GM23338 (cell line): Measurements from ENCODE around the gene CCDC170. TPM values are rescaled to one million over a fixed set of nuclear protein-coding genes. Genes with fewer than 3 reads are reported as not detected.

Experiments
- ATAC-seq: fragments of 200-7000 bp; cut with Tn5 transposase; 3 replicates; pipeline ENCODE4 v1.9.1; 2020
- DNase-seq: peaks from one replicate; pipeline ENCODE4 v3.0.0-alpha.2; 2015; ENCODE audit warnings: low spot score
- H2AFZ ChIP-seq: fragments of 200-600 bp; sonication (generic); 2 replicates; pipeline ENCODE4 v1.8.0; 2016; ENCODE audit warnings: antibody characterized with exemption, mild to moderate bottlenecking, moderate library complexity
- H3F3A ChIP-seq: fragments of 200-600 bp; sonication (generic); replicated peaks from 2 replicates; pipeline ENCODE4 v1.8.0; 2017; ENCODE audit warnings: antibody characterized with exemption, mixed run types, low read depth
- H3K27ac ChIP-seq: fragments of 200-600 bp; sonication (generic); 2 replicates; pipeline ENCODE4 v1.6.1; 2016; ENCODE audit warnings: low read depth
- H3K27me3 ChIP-seq: fragments of 200-600 bp; sonication (generic); 2 replicates; pipeline ENCODE4 v1.8.0; 2016; ENCODE audit warnings: mild to moderate bottlenecking, mixed run types, moderate library complexity; ENCODE audit not compliant: insufficient read depth
- H3K36me3 ChIP-seq: fragments of 200-600 bp; sonication (generic); 2 replicates; pipeline ENCODE4 v1.8.0; 2016; ENCODE audit warnings: mild to moderate bottlenecking; ENCODE audit not compliant: insufficient read depth
- H3K4me1 ChIP-seq: fragments of 200-600 bp; sonication (generic); 2 replicates; pipeline ENCODE4 v1.8.0; 2016; ENCODE audit warnings: mild to moderate bottlenecking, moderate library complexity; ENCODE audit not compliant: insufficient read depth
- H3K4me2 ChIP-seq: fragments of 200-600 bp; sonication (generic); 2 replicates; pipeline ENCODE4 v1.7.1; 2017; ENCODE audit warnings: mixed run types
- H3K4me3 ChIP-seq: fragments of 200-600 bp; sonication (generic); 2 replicates; pipeline ENCODE4 v1.6.1; 2016; ENCODE audit warnings: mixed run types
- H3K79me2 ChIP-seq: fragments of 200-600 bp; sonication (generic); replicated peaks from 2 replicates; pipeline ENCODE4 v1.8.0; 2017; ENCODE audit warnings: mild to moderate bottlenecking; ENCODE audit not compliant: insufficient read depth
- H3K9me2 ChIP-seq: fragments of 200-600 bp; sonication (generic); 2 replicates; pipeline ENCODE4 v1.8.0; 2017; ENCODE audit not compliant: insufficient read depth
- H4K20me1 ChIP-seq: fragments of 200-600 bp; sonication (generic); replicated peaks from 2 replicates; pipeline ENCODE4 v1.8.0; 2017; ENCODE audit warnings: mild to moderate bottlenecking; ENCODE audit not compliant: insufficient read depth
- H3K27ac Mint-ChIP-seq: 2 replicates; pipeline ENCODE4 v1.8.0; 2020; ENCODE audit warnings: inconsistent platforms, mild to moderate bottlenecking, moderate library complexity, mixed read lengths
- H3K27me3 Mint-ChIP-seq: 3 replicates; pipeline ENCODE4 v1.8.0; 2022; ENCODE audit warnings: low read depth, mild to moderate bottlenecking, moderate library complexity, mixed read lengths, inconsistent platforms; ENCODE audit not compliant: insufficient read depth, poor library complexity
- H3K36me3 Mint-ChIP-seq: 3 replicates; pipeline ENCODE4 v1.8.0; 2021; ENCODE audit warnings: low read depth, mild to moderate bottlenecking, inconsistent platforms, moderate library complexity, mixed read lengths
- H3K4me1 Mint-ChIP-seq: 3 replicates; pipeline ENCODE4 v1.8.0; 2020; ENCODE audit warnings: mild to moderate bottlenecking, inconsistent platforms, mixed read lengths
- H3K4me3 Mint-ChIP-seq: 3 replicates; pipeline ENCODE4 v1.8.0; 2021; ENCODE audit warnings: moderate library complexity, mild to moderate bottlenecking, inconsistent platforms, mixed read lengths
- H3K9me3 Mint-ChIP-seq: 3 replicates; pipeline ENCODE4 v1.8.0; 2020; ENCODE audit warnings: moderate library complexity, mild to moderate bottlenecking, inconsistent platforms, mixed read lengths
- ETS1 ChIP-seq: IDR thresholded peaks from 2 replicates; pipeline ENCODE4 v1.6.1; 2016; ENCODE audit warnings: antibody characterized with exemption
- EZH2 ChIP-seq: fragments of 200-600 bp; sonication (generic); IDR thresholded peaks from one replicate; pipeline ENCODE4 v1.8.0; 2017; ENCODE audit warnings: antibody characterized with exemption, mild to moderate bottlenecking, low read depth; ENCODE audit not compliant: unreplicated experiment
- NANOG ChIP-seq: IDR thresholded peaks from 2 replicates; pipeline ENCODE4 v1.6.1; 2016; ENCODE audit warnings: antibody characterized with exemption, borderline replicate concordance
- POLR2AphosphoS5 ChIP-seq: IDR thresholded peaks from 2 replicates; pipeline ENCODE4 v1.6.1; 2016; ENCODE audit warnings: antibody characterized with exemption, low read depth
- STAT1 ChIP-seq: IDR thresholded peaks from one replicate; pipeline ENCODE4 v1.6.1; 2016; ENCODE audit warnings: antibody characterized with exemption; ENCODE audit not compliant: unreplicated experiment
- ZNF114 ChIP-seq: fragments of 250-450 bp; sonication (Bioruptor Pico); IDR thresholded peaks from 2 replicates; pipeline ENCODE4 v1.5.0; 2020; ENCODE audit warnings: mild to moderate bottlenecking, moderate library complexity
- ZNF331 ChIP-seq: fragments of 250-450 bp; sonication (Bioruptor Pico); IDR thresholded peaks from 2 replicates; pipeline ENCODE4 v1.5.0; 2020; ENCODE audit warnings: low read depth, mild to moderate bottlenecking, moderate library complexity
- ZNF462 ChIP-seq: fragments of 250-450 bp; sonication (Bioruptor Pico); IDR thresholded peaks from 2 replicates; pipeline ENCODE4 v1.5.0; 2020; ENCODE audit warnings: mild to moderate bottlenecking, moderate library complexity
- polyA plus RNA-seq: library from polyadenylated mRNA; unstranded; fragments of >200 nt; fragmentation: Nextera tagmentation; extraction: Ambion mirVana; gene quantifications from 2 replicates; pipeline ENCODE4 v1.2.1, GENCODE V29; 2016
- total RNA-seq: library from RNA; depleted of rRNA; stranded (reverse); fragments of >200 nt; shearing (Covaris generic); gene quantifications from 2 replicates; pipeline ENCODE4 v1.2.3, GENCODE V29; 2014
- TF ChIP-seq, protein P1 (sequence below): IDR thresholded peaks from one replicate; pipeline ENCODE4 v1.6.1; 2018; ENCODE audit warnings: antibody characterized with exemption; ENCODE audit not compliant: unreplicated experiment

The CCDC170 gene
- total and polyA plus RNA-seq, 2 experiments from 2014 or later = 0.18 TPM; not detected in 1

- Histone ChIP-seq H3K9me2 (no peaks in the 10 kb centered on the region), H3K4me2 (no peak overlapping the region), H3K4me1 (no peaks in the 10 kb centered on the region), H4K20me1 (no peaks in the 10 kb centered on the region), H3K27ac (no peak overlapping the region), H3K4me3 (no peak overlapping the region), H3K27me3 (no peaks in the 10 kb centered on the region), H3F3A (no peaks in the 10 kb centered on the region), H2AFZ (no peak overlapping the region), H3K36me3 (no peaks in the 10 kb centered on the region), H3K79me2 (no peaks in the 10 kb centered on the region)
- no peaks in the 10 kb centered on the region for H3K9me3 Mint-ChIP-seq
- no peak overlapping the region for H3K4me3 Mint-ChIP-seq
- H3K4me1 Mint-ChIP-seq = no peaks in the 10 kb centered on the region; the same call in 2 of the 3 replicates
- no peaks in the 10 kb centered on the region for H3K36me3 Mint-ChIP-seq
- no peak for TF ChIP-seq ZNF331 (CRISPR knock-in tag)
- TF ChIP-seq, protein P1, sequence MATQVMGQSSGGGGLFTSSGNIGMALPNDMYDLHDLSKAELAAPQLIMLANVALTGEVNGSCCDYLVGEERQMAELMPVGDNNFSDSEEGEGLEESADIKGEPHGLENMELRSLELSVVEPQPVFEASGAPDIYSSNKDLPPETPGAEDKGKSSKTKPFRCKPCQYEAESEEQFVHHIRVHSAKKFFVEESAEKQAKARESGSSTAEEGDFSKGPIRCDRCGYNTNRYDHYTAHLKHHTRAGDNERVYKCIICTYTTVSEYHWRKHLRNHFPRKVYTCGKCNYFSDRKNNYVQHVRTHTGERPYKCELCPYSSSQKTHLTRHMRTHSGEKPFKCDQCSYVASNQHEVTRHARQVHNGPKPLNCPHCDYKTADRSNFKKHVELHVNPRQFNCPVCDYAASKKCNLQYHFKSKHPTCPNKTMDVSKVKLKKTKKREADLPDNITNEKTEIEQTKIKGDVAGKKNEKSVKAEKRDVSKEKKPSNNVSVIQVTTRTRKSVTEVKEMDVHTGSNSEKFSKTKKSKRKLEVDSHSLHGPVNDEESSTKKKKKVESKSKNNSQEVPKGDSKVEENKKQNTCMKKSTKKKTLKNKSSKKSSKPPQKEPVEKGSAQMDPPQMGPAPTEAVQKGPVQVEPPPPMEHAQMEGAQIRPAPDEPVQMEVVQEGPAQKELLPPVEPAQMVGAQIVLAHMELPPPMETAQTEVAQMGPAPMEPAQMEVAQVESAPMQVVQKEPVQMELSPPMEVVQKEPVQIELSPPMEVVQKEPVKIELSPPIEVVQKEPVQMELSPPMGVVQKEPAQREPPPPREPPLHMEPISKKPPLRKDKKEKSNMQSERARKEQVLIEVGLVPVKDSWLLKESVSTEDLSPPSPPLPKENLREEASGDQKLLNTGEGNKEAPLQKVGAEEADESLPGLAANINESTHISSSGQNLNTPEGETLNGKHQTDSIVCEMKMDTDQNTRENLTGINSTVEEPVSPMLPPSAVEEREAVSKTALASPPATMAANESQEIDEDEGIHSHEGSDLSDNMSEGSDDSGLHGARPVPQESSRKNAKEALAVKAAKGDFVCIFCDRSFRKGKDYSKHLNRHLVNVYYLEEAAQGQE = no peak
- no peak for TF ChIP-seq STAT1
- TF ChIP-seq ZNF462 (CRISPR knock-in tag) = no peak
- no peak for TF ChIP-seq NANOG
- no peak for TF ChIP-seq EZH2
- TF ChIP-seq POLR2AphosphoS5 = no peak
- no peak for TF ChIP-seq ETS1
- TF ChIP-seq ZNF114 (CRISPR knock-in tag) = no peak
- no peak overlapping the region for H3K27ac Mint-ChIP-seq
- no peaks in the 10 kb centered on the region for H3K27me3 Mint-ChIP-seq
- ATAC-seq (no peak), DNase-seq (no peak)
Observed at GRCh38 chr6:151637814-151638213, 144.0 kb downstream of the CCDC170 start.
